MM.1S (cell line): ENCODE data around the gene STARD10.

Experiments used
- DNase-seq: peaks from one replicate; pipeline ENCODE4 v3.0.0-alpha.2; 2015
- H2AFZ ChIP-seq: fragments of 300-600 bp; sonication (generic); 2 replicates; pipeline ENCODE4 v1.6.0; 2016; ENCODE audit warnings: antibody characterized with exemption, low read length
- H3F3A ChIP-seq: fragments of 300-600 bp; sonication (generic); 2 replicates; pipeline ENCODE4 v1.6.1; 2016; ENCODE audit warnings: mild to moderate bottlenecking, antibody characterized with exemption, low read length, moderate library complexity, mixed read lengths; ENCODE audit not compliant: insufficient read depth
- H3K27ac ChIP-seq: fragments of 300-600 bp; sonication (generic); 2 replicates; pipeline ENCODE4 v1.5.1; 2016; ENCODE audit warnings: mild to moderate bottlenecking, low read length
- H3K27me3 ChIP-seq: fragments of 300-600 bp; sonication (generic); replicated peaks from 2 replicates; pipeline ENCODE4 v1.6.0; 2016; ENCODE audit warnings: low read length; ENCODE audit not compliant: insufficient read depth
- H3K36me3 ChIP-seq: fragments of 300-600 bp; sonication (generic); replicated peaks from 2 replicates; pipeline ENCODE4 v1.6.1; 2016; ENCODE audit warnings: mild to moderate bottlenecking, low read length, mixed read lengths; ENCODE audit not compliant: insufficient read depth
- H3K4me1 ChIP-seq: fragments of 300-600 bp; sonication (generic); 2 replicates; pipeline ENCODE4 v1.6.1; 2016; ENCODE audit warnings: low read length, mixed read lengths
- H3K4me2 ChIP-seq: fragments of 300-600 bp; sonication (generic); 2 replicates; pipeline ENCODE4 v1.6.0; 2016; ENCODE audit warnings: low read depth, low read length
- H3K4me3 ChIP-seq: fragments of 300-600 bp; sonication (generic); 2 replicates; pipeline ENCODE4 v1.5.1; 2016; ENCODE audit warnings: low read length, mixed read lengths
- H3K79me2 ChIP-seq: fragments of 300-600 bp; sonication (generic); 2 replicates; pipeline ENCODE4 v1.6.1; 2016; ENCODE audit warnings: mixed run types, low read length, mixed read lengths
- H3K9ac ChIP-seq: fragments of 300-600 bp; sonication (generic); 2 replicates; pipeline ENCODE4 v1.6.1; 2016; ENCODE audit warnings: low read length, mixed read lengths
- H3K9me2 ChIP-seq: fragments of 300-600 bp; sonication (generic); replicated peaks from 2 replicates; pipeline ENCODE4 v1.6.1; 2016; ENCODE audit warnings: mild to moderate bottlenecking, low read length, mixed read lengths; ENCODE audit not compliant: insufficient read depth
- H3K9me3 ChIP-seq: fragments of 300-600 bp; sonication (generic); replicated peaks from 2 replicates; pipeline ENCODE4 v1.6.1; 2016; ENCODE audit warnings: mild to moderate bottlenecking, low read length, mixed read lengths; ENCODE audit not compliant: insufficient read depth
- H4K20me1 ChIP-seq: fragments of 300-600 bp; sonication (generic); 2 replicates; pipeline ENCODE4 v1.6.1; 2016; ENCODE audit warnings: mild to moderate bottlenecking, low read length, moderate library complexity, mixed read lengths; ENCODE audit not compliant: insufficient read depth
- CTCF ChIP-seq: fragments of 300-600 bp; sonication (generic); IDR thresholded peaks from 2 replicates; pipeline ENCODE4 v1.5.1; 2016; ENCODE audit warnings: antibody characterized with exemption, low read length, mixed read lengths
- EZH2 ChIP-seq: fragments of 300-600 bp; sonication (generic); optimal IDR thresholded peaks from 2 replicates; pipeline ENCODE3; 2017; ENCODE audit warnings: low read depth, mild to moderate bottlenecking, antibody characterized with exemption, low read length, mixed read lengths
- EZH2phosphoT487 ChIP-seq: fragments of 300-600 bp; sonication (generic); IDR thresholded peaks from 2 replicates; pipeline ENCODE4 v1.6.1; 2018; ENCODE audit warnings: antibody characterized with exemption, low read length

The STARD10 gene

GRCh38 chr11:72779495-72780128 is 14.2 kb downstream of the STARD10 start:
- no peak for DNase-seq
- H3K79me2 ChIP-seq = no peaks in the 10 kb centered on the region
- H3K36me3 ChIP-seq = no peaks in the 10 kb centered on the region
- no peaks in the 10 kb centered on the region for H3K9me2 ChIP-seq
- H3K27ac ChIP-seq = no peak overlapping the region
- no peak for TF ChIP-seq EZH2phosphoT487
- no peak for TF ChIP-seq EZH2
- no peak for TF ChIP-seq CTCF
- no peaks in the 10 kb centered on the region for H3K9me3 ChIP-seq
- H3F3A ChIP-seq = no peaks in the 10 kb centered on the region
- no peaks in the 10 kb centered on the region for H4K20me1 ChIP-seq
- no peak overlapping the region for H2AFZ ChIP-seq
- no peak overlapping the region for H3K4me2 ChIP-seq
- H3K27me3 ChIP-seq = no peaks in the 10 kb centered on the region
- no peak overlapping the region for H3K4me3 ChIP-seq
- peaks cover 15% of the 10 kb centered on the region for H3K4me1 ChIP-seq
- no peak overlapping the region for H3K9ac ChIP-seq

- Histone ChIP-seq H3K9me3 (no peaks in the 10 kb centered on the region), H3K9me2 (no peaks in the 10 kb centered on the region), H2AFZ (no peak overlapping the region), H3K27me3 (no peaks in the 10 kb centered on the region), H3K27ac (no peak overlapping the region), H3K4me2 (no peak overlapping the region), H3K36me3 (no peaks in the 10 kb centered on the region), H4K20me1 (no peaks in the 10 kb centered on the region), H3K4me3 (no peak overlapping the region), H3K9ac (no peak overlapping the region), H3F3A (no peaks in the 10 kb centered on the region), H3K4me1 (peaks cover 15% of the 10 kb centered on the region), H3K79me2 (no peaks in the 10 kb centered on the region)
- TF ChIP-seq EZH2 (no peak), EZH2phosphoT487 (no peak), CTCF (no peak)
- DNase-seq = no peak
These were observed 15.0 kb downstream of the STARD10 start for GRCh38 chr11:72778535-72779494.

GRCh38 chr11:72777755-72778278 is 16.0 kb downstream of the STARD10 start:
- Histone ChIP-seq H3K36me3 (no peaks in the 10 kb centered on the region), H4K20me1 (no peaks in the 10 kb centered on the region), H3K27ac (no peak overlapping the region), H3K4me3 (no peak overlapping the region), H3K4me2 (no peak overlapping the region), H3K9me2 (no peaks in the 10 kb centered on the region), H3F3A (no peaks in the 10 kb centered on the region), H3K9ac (no peak overlapping the region), H2AFZ (no peak overlapping the region), H3K9me3 (no peaks in the 10 kb centered on the region), H3K4me1 (peaks cover 15% of the 10 kb centered on the region), H3K79me2 (no peaks in the 10 kb centered on the region), H3K27me3 (no peaks in the 10 kb centered on the region)
- no peak for DNase-seq
- TF ChIP-seq CTCF (no peak), EZH2phosphoT487 (no peak), EZH2 (no peak)
